Mononuclear cell (primary cell): ENCODE data around the gene TOE1. TPM values are rescaled to one million over a fixed set of nuclear protein-coding genes. Genes with fewer than 3 reads are reported as not detected.

ENCODE experiments used
- H3K27me3 ChIP-seq: 2 replicates; pipeline ENCODE4 v1.6.0; 2011; ENCODE audit warnings: low read length, control low read depth; ENCODE audit not compliant: insufficient read depth
- H3K4me1 ChIP-seq: 2 replicates; pipeline ENCODE4 v1.5.1; 2011; ENCODE audit warnings: mild to moderate bottlenecking, low read length, control low read depth; ENCODE audit not compliant: insufficient read depth
- H3K4me3 ChIP-seq: 2 replicates; pipeline ENCODE4 v1.5.1; 2011; ENCODE audit warnings: mild to moderate bottlenecking, low read length, moderate library complexity
- H3K9me3 ChIP-seq: 2 replicates; pipeline ENCODE4 v1.5.1; 2011; ENCODE audit warnings: low read depth, mild to moderate bottlenecking, control low read depth, low read length
- total RNA-seq: library from RNA; depleted of rRNA; stranded (reverse); fragments of >200 nt; gene quantifications from one replicate; pipeline ENCODE4 v1.2.3, GENCODE V29; 2012

TOE1 gene
- total RNA-seq, 1 donor = 28.2 TPM

- Histone ChIP-seq H3K4me1 (no peaks in the 10 kb centered on the region), H3K9me3 (no peaks in the 10 kb centered on the region), H3K4me3 (no peak overlapping the region), H3K27me3 (no peaks in the 10 kb centered on the region)
Measured at GRCh38 chr1:45317166-45317565, 22.8 kb upstream of the TOE1 start.

GRCh38 chr1:45319761-45320160 is 20.2 kb upstream of the TOE1 start:
- Histone ChIP-seq H3K9me3 (no peaks in the 10 kb centered on the region), H3K27me3 (no peaks in the 10 kb centered on the region), H3K4me3 (no peak overlapping the region), H3K4me1 (no peaks in the 10 kb centered on the region)

GRCh38 chr1:45321444-45321843 is 18.5 kb upstream of the TOE1 start:
- H3K4me3 ChIP-seq = no peak overlapping the region
- no peaks in the 10 kb centered on the region for H3K27me3 ChIP-seq
- H3K4me1 ChIP-seq = peaks cover 3% of the 10 kb centered on the region
- H3K9me3 ChIP-seq = no peaks in the 10 kb centered on the region

- Histone ChIP-seq H3K9me3 (no peaks in the 10 kb centered on the region), H3K27me3 (no peaks in the 10 kb centered on the region), H3K4me1 (peaks cover 14% of the 10 kb centered on the region), H3K4me3 (no peak overlapping the region)
Measured at GRCh38 chr1:45322486-45323040, 17.4 kb upstream of the TOE1 start.

GRCh38 chr1:45325851-45326506 is 14.0 kb upstream of the TOE1 start:
- Histone ChIP-seq H3K4me1 (peaks cover 22% of the 10 kb centered on the region), H3K9me3 (no peaks in the 10 kb centered on the region), H3K4me3 (peak overlapping the region; percentile 39), H3K27me3 (no peaks in the 10 kb centered on the region)

- Histone ChIP-seq H3K4me3 (peak within 1 kb of the TSS; percentile 39), H3K9me3 (no peaks in the 10 kb centered on the region), H3K4me1 (peaks cover 22% of the 10 kb centered on the region), H3K27me3 (no peaks in the 10 kb centered on the region)
Measured at GRCh38 chr1:45326627-45327623, 13.0 kb upstream of the TOE1 start, which contains the start of gene HPDL. HPDL (plus strand) TSS chr1:45326895; CDS start chr1:45327149, 254 bp downstream.

GRCh38 chr1:45327644-45328515 is 12.1 kb upstream of the TOE1 start:
- Histone ChIP-seq H3K9me3 (no peaks in the 10 kb centered on the region), H3K4me1 (peaks cover 22% of the 10 kb centered on the region), H3K4me3 (no peak overlapping the region), H3K27me3 (no peaks in the 10 kb centered on the region)

- H3K27me3 ChIP-seq = no peaks in the 10 kb centered on the region
- peaks cover 22% of the 10 kb centered on the region for H3K4me1 ChIP-seq
- no peak overlapping the region for H3K4me3 ChIP-seq
- no peaks in the 10 kb centered on the region for H3K9me3 ChIP-seq
Measured at GRCh38 chr1:45328680-45329079, 11.3 kb upstream of the TOE1 start.

- Histone ChIP-seq H3K9me3 (no peaks in the 10 kb centered on the region), H3K4me1 (peaks cover 29% of the 10 kb centered on the region), H3K4me3 (no peak overlapping the region), H3K27me3 (no peaks in the 10 kb centered on the region)
Measured at GRCh38 chr1:45329445-45329844, 10.5 kb upstream of the TOE1 start.

GRCh38 chr1:45331436-45332345 is 8.3 kb upstream of the TOE1 start:
- Histone ChIP-seq H3K27me3 (no peaks in the 10 kb centered on the region), H3K4me3 (no peak overlapping the region), H3K9me3 (no peaks in the 10 kb centered on the region)

GRCh38 chr1:45332346-45332720 is 7.6 kb upstream of the TOE1 start:
- Histone ChIP-seq H3K9me3 (no peaks in the 10 kb centered on the region), H3K4me3 (no peak overlapping the region), H3K27me3 (no peaks in the 10 kb centered on the region), H3K4me1 (peaks cover 20% of the 10 kb centered on the region)

More at GRCh38 chr1:45331436-45332345, 8.3 kb upstream of the TOE1 start:
- H3K4me1 ChIP-seq = peaks cover 26% of the 10 kb centered on the region

- Histone ChIP-seq H3K4me1 (peaks cover 21% of the 10 kb centered on the region), H3K9me3 (no peaks in the 10 kb centered on the region), H3K4me3 (no peak overlapping the region), H3K27me3 (no peaks in the 10 kb centered on the region)
Measured at GRCh38 chr1:45334308-45335245, 5.4 kb upstream of the TOE1 start.

GRCh38 chr1:45335855-45336324 is 4.1 kb upstream of the TOE1 start:
- peaks cover 26% of the 10 kb centered on the region for H3K4me1 ChIP-seq
- no peaks in the 10 kb centered on the region for H3K27me3 ChIP-seq
- H3K4me3 ChIP-seq = no peak overlapping the region
- H3K9me3 ChIP-seq = no peaks in the 10 kb centered on the region
